GM12878 (cell line): ENCODE results near the gene IKZF1. TPM values are rescaled to one million over a fixed set of nuclear protein-coding genes. Genes with fewer than 3 reads are reported as not detected.

Source experiments
- ATAC-seq: fragments of 200-7000 bp; cut with Tn5 transposase; 3 replicates; pipeline ENCODE4 v1.9.1; 2020; ENCODE audit warnings: mild to moderate bottlenecking, moderate library complexity
- BruUV-seq: library from RNA; stranded (reverse); fragments of 400-500 nt; replicated peaks from 2 replicates; lab custom pipeline; 2021; lab: Mats Ljungman, UMichigan
- CTCF ChIA-PET: fragments of 300-600 bp; sonication (Branson Sonifier 250); formaldehyde crosslinking; extraction: SDS; loops from one replicate; lab custom pipeline; 2021; ENCODE audit warnings: inconsistent platforms; lab: Yijun Ruan, JAX
- POLR2A ChIA-PET: fragments of 350-600 bp; formaldehyde crosslinking; extraction: SDS; loops from one replicate; lab custom pipeline; 2021; ENCODE audit warnings: inconsistent platforms; lab: Charles Lee
- RAD21 ChIA-PET: fragments of 300-600 bp; sonication (Branson Sonifier 250); formaldehyde crosslinking; loops from one replicate; lab custom pipeline; 2023; ENCODE audit warnings: antibody characterized with exemption; ENCODE audit not compliant: unreplicated experiment; lab: Charles Lee
- SMC1A ChIA-PET: fragments of 300-600 bp; sonication (Branson Sonifier 250); formaldehyde crosslinking; loops from one replicate; lab custom pipeline; 2023; ENCODE audit not compliant: unreplicated experiment, uncharacterized antibody; lab: Charles Lee
- DNase-seq: peaks from one replicate; pipeline ENCODE4 v3.0.0-alpha.2; 2011; ENCODE audit warnings: low read depth, low spot score
- FAIRE-seq: peaks from 3 replicates; lab custom pipeline; 2011; peaks lifted over from hg19 to GRCh38; lab: Jason Lieb, UNC
- H2AFZ ChIP-seq: 2 replicates; pipeline ENCODE4 v1.6.0; 2011; ENCODE audit warnings: low read depth, low read length, control low read depth; ENCODE audit not compliant: control insufficient read depth
- H3K27ac ChIP-seq: 2 replicates; pipeline ENCODE4 v1.5.1; 2011; ENCODE audit warnings: control low read depth; ENCODE audit not compliant: control insufficient read depth, insufficient read depth
- H3K27me3 ChIP-seq, 2 experiments: replicated peaks in 1 of 2; 2 replicates each; pipeline versions ENCODE4 v1.6.0 to v1.6.1; 2011; ENCODE audit warnings: low read length in 1 of 2; ENCODE audit not compliant: control insufficient read depth in 2 of 2, insufficient read depth in 2 of 2
- H3K36me3 ChIP-seq, 2 experiments: 2 replicates each; pipeline ENCODE4 v1.5.1; 2011; ENCODE audit warnings: low read length in 1 of 2; ENCODE audit not compliant: control insufficient read depth in 2 of 2, insufficient read depth in 2 of 2
- H3K4me1 ChIP-seq: 2 replicates; pipeline ENCODE4 v1.6.1; 2011; ENCODE audit warnings: mild to moderate bottlenecking, low read length, moderate library complexity, mixed read lengths; ENCODE audit not compliant: control insufficient read depth, insufficient read depth
- H3K4me2 ChIP-seq: 2 replicates; pipeline ENCODE4 v1.6.0; 2011; ENCODE audit warnings: control low read depth; ENCODE audit not compliant: control insufficient read depth, insufficient read depth
- H3K4me3 ChIP-seq: fragments of 200-600 bp; sonication (generic); 2 replicates; pipeline ENCODE4 v1.5.1; 2016
- H3K79me2 ChIP-seq: 2 replicates; pipeline ENCODE4 v1.6.0; 2011; ENCODE audit warnings: low read length; ENCODE audit not compliant: control insufficient read depth, insufficient read depth
- H3K9ac ChIP-seq: 2 replicates; pipeline ENCODE4 v1.8.0; 2011; ENCODE audit warnings: low read length, control low read depth, mixed read lengths; ENCODE audit not compliant: control insufficient read depth, insufficient read depth
- H3K9me3 ChIP-seq: replicated peaks from 3 replicates; pipeline ENCODE4 v1.5.1; 2011; ENCODE audit warnings: mild to moderate bottlenecking, low read length; ENCODE audit not compliant: control insufficient read depth, insufficient read depth
- H4K20me1 ChIP-seq: 2 replicates; pipeline ENCODE4 v1.6.0; 2011; ENCODE audit not compliant: control insufficient read depth, insufficient read depth
- CHD4 ChIP-seq: fragments of 200-600 bp; sonication (generic); IDR thresholded peaks from 2 replicates; pipeline ENCODE4 v1.6.1; 2016; ENCODE audit warnings: mild to moderate bottlenecking
- CREB1 ChIP-seq: IDR thresholded peaks from 2 replicates; pipeline ENCODE4 v1.6.1; 2012; ENCODE audit warnings: low read depth, mild to moderate bottlenecking, inconsistent platforms
- DPF2 ChIP-seq: fragments of 450-650 bp; IDR thresholded peaks from 2 replicates; pipeline ENCODE4 v1.6.1; 2017; ENCODE audit warnings: mild to moderate bottlenecking
- HDAC2 ChIP-seq: fragments of 200-600 bp; sonication (generic); IDR thresholded peaks from 2 replicates; pipeline ENCODE4 v1.6.1; 2017
- KDM1A ChIP-seq: fragments of 200-600 bp; sonication (generic); IDR thresholded peaks from 2 replicates; pipeline ENCODE4 v1.6.1; 2016; ENCODE audit warnings: borderline replicate concordance
- MTA3 ChIP-seq: IDR thresholded peaks from 2 replicates; pipeline ENCODE4 v1.6.1; 2012; ENCODE audit warnings: low read length, inconsistent platforms, borderline replicate concordance
- SMAD1 ChIP-seq: fragments of 450-650 bp; IDR thresholded peaks from 2 replicates; pipeline ENCODE4 v1.6.1; 2018; ENCODE audit warnings: mild to moderate bottlenecking, low read depth; ENCODE audit not compliant: partially characterized antibody
- ZNF622 ChIP-seq: fragments of 450-650 bp; IDR thresholded peaks from 2 replicates; pipeline ENCODE4 v1.6.1; 2017; ENCODE audit warnings: mild to moderate bottlenecking, inconsistent platforms
- in situ Hi-C: fragments of 300-500 bp; cut with MboI; formaldehyde crosslinking; loops from 9 replicates; pipeline ENCODE4 v1.14.3; 2018; ENCODE audit warnings: mixed read lengths
- intact Hi-C: fragments of 100-400 bp; cut with micrococcal nuclease; formaldehyde crosslinking; loops from one replicate; pipeline ENCODE4 v1.14.2; 2022; ENCODE audit not compliant: unreplicated experiment
- polyA plus RNA-seq, 11 experiments: library from polyadenylated mRNA; depleted of rRNA in 4 of 11; unstranded in 6 of 11; stranded (reverse) in 5 of 11; fragments of >200 nt; fragmentation: Nextera tagmentation in 4 of 11; fragmentation: Illumina TruSeq in 1 of 11; extraction: Ambion mirVana in 4 of 11; extraction: Trizol in 1 of 11; gene quantifications; 1 replicate in 1 of 11; 2 replicates in 10 of 11; pipeline versions ENCODE4 v1.2.1 to v1.2.3, GENCODE V29; 2011 to 2016; ENCODE audit warnings: inconsistent platforms in 2 of 11, missing spikeins in 2 of 11, low read depth in 1 of 11
- total RNA-seq, 4 experiments: library from RNA; depleted of rRNA in 3 of 4; stranded (reverse); fragments of >200 nt in 3 of 4; fragmentation: Illumina TruSeq in 1 of 4; extraction: Trizol in 1 of 4; gene quantifications; 2 replicates each; pipeline versions ENCODE4 v1.2.1 to v1.2.3, GENCODE V29; 2013 to 2021
- TF ChIP-seq, protein P1 (sequence below): fragments of 450-650 bp; IDR thresholded peaks from 2 replicates; pipeline ENCODE4 v1.6.1; 2017; ENCODE audit warnings: mild to moderate bottlenecking, moderate library complexity
- TF ChIP-seq, protein P2 (sequence below): IDR thresholded peaks from 2 replicates; pipeline ENCODE4 v1.6.1; 2012; ENCODE audit warnings: mild to moderate bottlenecking, low read depth, low read length
- TF ChIP-seq, protein P3 (sequence below): IDR thresholded peaks from 2 replicates; pipeline ENCODE4 v1.6.1; 2012; ENCODE audit warnings: low read depth, low read length, improper control_type of control experiment
- TF ChIP-seq, protein P4 (sequence below): fragments of 450-650 bp; IDR thresholded peaks from 2 replicates; pipeline ENCODE4 v1.6.1; 2017; ENCODE audit warnings: mild to moderate bottlenecking

The IKZF1 gene
- total and polyA plus RNA-seq, 10 of the 15 experiments (the other 5 are each of a cell fraction or from before 2014, with no cell fraction given), result 27.2 to 125 (median 71.6) TPM

DNA sequence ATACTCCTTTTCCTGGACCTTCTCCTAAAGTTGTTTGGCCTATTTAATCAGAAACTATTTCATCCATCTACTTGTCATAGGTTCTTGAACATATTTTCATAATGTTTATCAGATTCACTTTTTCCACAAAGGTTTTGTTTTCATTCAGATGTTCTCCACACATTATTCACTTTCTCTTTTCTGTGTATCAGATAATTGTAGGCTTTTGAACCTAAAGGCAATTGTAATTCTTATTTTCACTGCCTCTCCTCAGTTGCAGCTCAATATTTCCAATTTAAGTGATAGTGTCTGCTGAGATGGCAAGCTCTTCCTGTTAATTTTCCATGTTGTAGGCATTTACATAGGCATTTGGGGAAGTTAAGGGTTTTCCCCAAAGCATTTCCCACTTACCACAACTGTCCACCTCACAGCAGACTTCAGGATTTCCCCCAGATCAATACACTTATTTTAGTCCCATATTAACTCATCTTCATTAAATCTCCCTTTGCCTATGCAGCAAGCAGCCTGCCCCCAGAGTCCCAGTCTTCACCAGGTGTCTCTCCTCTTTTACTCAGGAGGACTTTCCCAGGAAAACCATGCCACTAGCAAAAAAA is 12.3 kb upstream of the IKZF1 start:
- Histone ChIP-seq H3K27me3 (no peaks in the 10 kb centered on the region), H4K20me1 (no peaks in the 10 kb centered on the region), H3K4me1 (peaks cover 23% of the 10 kb centered on the region), H3K4me3 (no peak overlapping the region), H3K36me3 (no peaks in the 10 kb centered on the region), H2AFZ (no peak overlapping the region), H3K27ac (peak overlapping the region; percentile 33; the same call in 1 of the 2 replicates), H3K9ac (no peak overlapping the region), H3K79me2 (no peaks in the 10 kb centered on the region), H3K9me3 (no peaks in the 10 kb centered on the region), H3K4me2 (0 out of 2 replicates have a peak overlapping the region, but pooled peaks have one; percentile 7)
- in situ Hi-C loops, result no loop called here
- POLR2A ChIA-PET, result interaction anchor here (1.1 to 5.3 kb wide), 8 partner anchors 10 to 25 kb away, joined by 3 to 54 read pairs (median 10); partner anchors contain the start of gene IKZF1
- intact Hi-C loops, result no loop called here
- RAD21 ChIA-PET, result interaction anchor here (1.0 to 6.0 kb wide), 11 partner anchors 8 to 146 kb away, joined by 3 to 54 read pairs (median 6); partner anchors contain the start of gene IKZF1
- BruUV-seq, result no TSS peak
- SMC1A ChIA-PET, result interaction anchor here (0.9 to 11.8 kb wide), 13 partner anchors 8 to 148 kb away, joined by 3 to 177 read pairs (median 5); partner anchors contain the start of gene IKZF1
- CTCF ChIA-PET, result interaction anchor here (0.8 to 5.9 kb wide), 7 partner anchors 9 to 86 kb away, joined by 3 to 37 read pairs (median 6); no protein-coding TSS in a partner anchor
- ATAC-seq (peak; percentile 65), DNase-seq (no peak), FAIRE-seq (no peak)
- TF ChIP-seq, protein P1, sequence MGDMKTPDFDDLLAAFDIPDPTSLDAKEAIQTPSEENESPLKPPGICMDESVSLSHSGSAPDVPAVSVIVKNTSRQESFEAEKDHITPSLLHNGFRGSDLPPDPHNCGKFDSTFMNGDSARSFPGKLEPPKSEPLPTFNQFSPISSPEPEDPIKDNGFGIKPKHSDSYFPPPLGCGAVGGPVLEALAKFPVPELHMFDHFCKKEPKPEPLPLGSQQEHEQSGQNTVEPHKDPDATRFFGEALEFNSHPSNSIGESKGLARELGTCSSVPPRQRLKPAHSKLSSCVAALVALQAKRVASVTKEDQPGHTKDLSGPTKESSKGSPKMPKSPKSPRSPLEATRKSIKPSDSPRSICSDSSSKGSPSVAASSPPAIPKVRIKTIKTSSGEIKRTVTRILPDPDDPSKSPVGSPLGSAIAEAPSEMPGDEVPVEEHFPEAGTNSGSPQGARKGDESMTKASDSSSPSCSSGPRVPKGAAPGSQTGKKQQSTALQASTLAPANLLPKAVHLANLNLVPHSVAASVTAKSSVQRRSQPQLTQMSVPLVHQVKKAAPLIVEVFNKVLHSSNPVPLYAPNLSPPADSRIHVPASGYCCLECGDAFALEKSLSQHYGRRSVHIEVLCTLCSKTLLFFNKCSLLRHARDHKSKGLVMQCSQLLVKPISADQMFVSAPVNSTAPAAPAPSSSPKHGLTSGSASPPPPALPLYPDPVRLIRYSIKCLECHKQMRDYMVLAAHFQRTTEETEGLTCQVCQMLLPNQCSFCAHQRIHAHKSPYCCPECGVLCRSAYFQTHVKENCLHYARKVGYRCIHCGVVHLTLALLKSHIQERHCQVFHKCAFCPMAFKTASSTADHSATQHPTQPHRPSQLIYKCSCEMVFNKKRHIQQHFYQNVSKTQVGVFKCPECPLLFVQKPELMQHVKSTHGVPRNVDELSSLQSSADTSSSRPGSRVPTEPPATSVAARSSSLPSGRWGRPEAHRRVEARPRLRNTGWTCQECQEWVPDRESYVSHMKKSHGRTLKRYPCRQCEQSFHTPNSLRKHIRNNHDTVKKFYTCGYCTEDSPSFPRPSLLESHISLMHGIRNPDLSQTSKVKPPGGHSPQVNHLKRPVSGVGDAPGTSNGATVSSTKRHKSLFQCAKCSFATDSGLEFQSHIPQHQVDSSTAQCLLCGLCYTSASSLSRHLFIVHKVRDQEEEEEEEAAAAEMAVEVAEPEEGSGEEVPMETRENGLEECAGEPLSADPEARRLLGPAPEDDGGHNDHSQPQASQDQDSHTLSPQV, result no peak
- TF ChIP-seq, protein P2, sequence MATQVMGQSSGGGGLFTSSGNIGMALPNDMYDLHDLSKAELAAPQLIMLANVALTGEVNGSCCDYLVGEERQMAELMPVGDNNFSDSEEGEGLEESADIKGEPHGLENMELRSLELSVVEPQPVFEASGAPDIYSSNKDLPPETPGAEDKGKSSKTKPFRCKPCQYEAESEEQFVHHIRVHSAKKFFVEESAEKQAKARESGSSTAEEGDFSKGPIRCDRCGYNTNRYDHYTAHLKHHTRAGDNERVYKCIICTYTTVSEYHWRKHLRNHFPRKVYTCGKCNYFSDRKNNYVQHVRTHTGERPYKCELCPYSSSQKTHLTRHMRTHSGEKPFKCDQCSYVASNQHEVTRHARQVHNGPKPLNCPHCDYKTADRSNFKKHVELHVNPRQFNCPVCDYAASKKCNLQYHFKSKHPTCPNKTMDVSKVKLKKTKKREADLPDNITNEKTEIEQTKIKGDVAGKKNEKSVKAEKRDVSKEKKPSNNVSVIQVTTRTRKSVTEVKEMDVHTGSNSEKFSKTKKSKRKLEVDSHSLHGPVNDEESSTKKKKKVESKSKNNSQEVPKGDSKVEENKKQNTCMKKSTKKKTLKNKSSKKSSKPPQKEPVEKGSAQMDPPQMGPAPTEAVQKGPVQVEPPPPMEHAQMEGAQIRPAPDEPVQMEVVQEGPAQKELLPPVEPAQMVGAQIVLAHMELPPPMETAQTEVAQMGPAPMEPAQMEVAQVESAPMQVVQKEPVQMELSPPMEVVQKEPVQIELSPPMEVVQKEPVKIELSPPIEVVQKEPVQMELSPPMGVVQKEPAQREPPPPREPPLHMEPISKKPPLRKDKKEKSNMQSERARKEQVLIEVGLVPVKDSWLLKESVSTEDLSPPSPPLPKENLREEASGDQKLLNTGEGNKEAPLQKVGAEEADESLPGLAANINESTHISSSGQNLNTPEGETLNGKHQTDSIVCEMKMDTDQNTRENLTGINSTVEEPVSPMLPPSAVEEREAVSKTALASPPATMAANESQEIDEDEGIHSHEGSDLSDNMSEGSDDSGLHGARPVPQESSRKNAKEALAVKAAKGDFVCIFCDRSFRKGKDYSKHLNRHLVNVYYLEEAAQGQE, result no peak
- TF ChIP-seq MTA3, result peak; percentile 60; the same call in 1 of the 2 replicates
- peak; percentile 27; the same call in 1 of the 2 replicates for TF ChIP-seq CREB1
- TF ChIP-seq DPF2, result peak; percentile 77; the same call in 1 of the 2 replicates
- TF ChIP-seq, protein P3, sequence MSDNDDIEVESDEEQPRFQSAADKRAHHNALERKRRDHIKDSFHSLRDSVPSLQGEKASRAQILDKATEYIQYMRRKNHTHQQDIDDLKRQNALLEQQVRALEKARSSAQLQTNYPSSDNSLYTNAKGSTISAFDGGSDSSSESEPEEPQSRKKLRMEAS, result no peak
- no peak for TF ChIP-seq HDAC2
- no peak for TF ChIP-seq CHD4
- TF ChIP-seq KDM1A, result no peak
- TF ChIP-seq, protein P4, sequence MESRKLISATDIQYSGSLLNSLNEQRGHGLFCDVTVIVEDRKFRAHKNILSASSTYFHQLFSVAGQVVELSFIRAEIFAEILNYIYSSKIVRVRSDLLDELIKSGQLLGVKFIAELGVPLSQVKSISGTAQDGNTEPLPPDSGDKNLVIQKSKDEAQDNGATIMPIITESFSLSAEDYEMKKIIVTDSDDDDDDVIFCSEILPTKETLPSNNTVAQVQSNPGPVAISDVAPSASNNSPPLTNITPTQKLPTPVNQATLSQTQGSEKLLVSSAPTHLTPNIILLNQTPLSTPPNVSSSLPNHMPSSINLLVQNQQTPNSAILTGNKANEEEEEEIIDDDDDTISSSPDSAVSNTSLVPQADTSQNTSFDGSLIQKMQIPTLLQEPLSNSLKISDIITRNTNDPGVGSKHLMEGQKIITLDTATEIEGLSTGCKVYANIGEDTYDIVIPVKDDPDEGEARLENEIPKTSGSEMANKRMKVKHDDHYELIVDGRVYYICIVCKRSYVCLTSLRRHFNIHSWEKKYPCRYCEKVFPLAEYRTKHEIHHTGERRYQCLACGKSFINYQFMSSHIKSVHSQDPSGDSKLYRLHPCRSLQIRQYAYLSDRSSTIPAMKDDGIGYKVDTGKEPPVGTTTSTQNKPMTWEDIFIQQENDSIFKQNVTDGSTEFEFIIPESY, result no peak
- no peak for TF ChIP-seq SMAD1
- no peak for TF ChIP-seq ZNF622
